CD4-positive, alpha-beta T cell (primary cell): ENCODE results near the gene SORCS2. TPM values are rescaled to one million over a fixed set of nuclear protein-coding genes. Genes with fewer than 3 reads are reported as not detected.

Experiments used
- ATAC-seq: fragments of 200-7000 bp; cut with Tn5 transposase; one replicate; pipeline ENCODE4 v1.10.0; 2022; ENCODE audit warnings: mild to moderate bottlenecking; ENCODE audit not compliant: poor library complexity
- CTCF ChIA-PET: fragments of 350-600 bp; sonication (Branson Sonifier 250); formaldehyde crosslinking; loops from one replicate; lab custom pipeline; 2021; ENCODE audit warnings: antibody characterized with exemption, inconsistent platforms; lab: Charles Lee
- POLR2A ChIA-PET: fragments of 350-600 bp; sonication (Branson Sonifier 250); formaldehyde crosslinking; loops from one replicate; lab custom pipeline; 2021; ENCODE audit warnings: antibody characterized with exemption, inconsistent platforms; lab: Charles Lee
- DNase-seq, 14 experiments: peaks; one replicate each; pipeline ENCODE4 v3.0.0-alpha.2; 2013 to 2020; ENCODE audit warnings: mixed read lengths in 2 of 14
- H3K27ac ChIP-seq, 2 donors: one replicate each; pipeline versions ENCODE4 v1.5.1 to v1.7.0; 2013; ENCODE audit warnings: low read length in 2 of 2, low read depth in 1 of 2, mild to moderate bottlenecking in 1 of 2
- H3K27me3 ChIP-seq, 2 experiments: 1 replicate in 1 of 2; 2 replicates in 1 of 2; pipeline versions ENCODE4 v1.6.1 to v1.7.0; 2013; ENCODE audit warnings: low read length in 2 of 2, control low read depth in 1 of 2, mild to moderate bottlenecking in 1 of 2, moderate library complexity in 1 of 2; ENCODE audit not compliant: insufficient read depth in 2 of 2, control insufficient read depth in 1 of 2
- H3K36me3 ChIP-seq: one replicate; pipeline ENCODE4 v1.6.1; 2013; ENCODE audit warnings: low read length, control low read depth; ENCODE audit not compliant: insufficient read depth
- H3K4me1 ChIP-seq: one replicate; pipeline ENCODE4 v1.6.1; 2013; ENCODE audit warnings: low read length, control low read depth; ENCODE audit not compliant: insufficient read depth
- H3K4me3 ChIP-seq: one replicate; pipeline ENCODE4 v1.5.1; 2013; ENCODE audit warnings: mild to moderate bottlenecking, low read length, moderate library complexity
- H3K9me3 ChIP-seq, 2 experiments: 1 replicate in 1 of 2; 2 replicates in 1 of 2; pipeline versions ENCODE4 v1.6.1 to v1.7.0; 2013; ENCODE audit warnings: low read length in 2 of 2, mild to moderate bottlenecking in 2 of 2, control low read depth in 1 of 2, moderate library complexity in 1 of 2; ENCODE audit not compliant: control insufficient read depth in 1 of 2, insufficient read depth in 1 of 2
- H3K27ac Mint-ChIP-seq: one replicate; pipeline ENCODE4 v1.8.0; 2020; ENCODE audit warnings: mixed read lengths
- H3K27me3 Mint-ChIP-seq: one replicate; pipeline ENCODE4 v1.8.0; 2021; ENCODE audit warnings: mixed read lengths
- H3K36me3 Mint-ChIP-seq: one replicate; pipeline ENCODE4 v1.8.0; 2021; ENCODE audit warnings: low read depth, mixed read lengths
- H3K4me1 Mint-ChIP-seq: one replicate; pipeline ENCODE4 v1.8.0; 2021; ENCODE audit warnings: low read depth, mixed read lengths
- H3K4me3 Mint-ChIP-seq: one replicate; pipeline ENCODE4 v1.8.0; 2020; ENCODE audit warnings: mild to moderate bottlenecking, mixed read lengths
- H3K9me3 Mint-ChIP-seq: one replicate; pipeline ENCODE4 v1.8.0; 2020; ENCODE audit warnings: mixed read lengths
- intact Hi-C, 2 experiments: fragments of 100-400 bp; cut with DNase I in 1 of 2; cut with micrococcal nuclease in 1 of 2; formaldehyde crosslinking; loops; one replicate each; pipeline versions ENCODE4 v1.15.1 to v1.9.0; 2023 to 2025; cut with DNase I, micrococcal nuclease
- total RNA-seq, 174 experiments: library from RNA in 2 of 174; stranded (reverse) in 2 of 174; gene quantifications; one replicate each; pipeline ENCODE4 v1.2.3 and lab custom pipeline; 2021 to 2026
- TF ChIP-seq, protein P1 (sequence below): fragments of 200-600 bp; IDR thresholded peaks from one replicate; pipeline ENCODE4 v1.8.0; 2022; ENCODE audit warnings: antibody characterized with exemption, mild to moderate bottlenecking

SORCS2 gene
- total RNA-seq, 2 experiments from 2014 or later: not detected

- CTCF ChIA-PET: no interaction called here
- ATAC-seq (no peak), DNase-seq (no peak)
- Mint-ChIP-seq H3K4me1 (no peaks in the 10 kb centered on the region), H3K9me3 (no peaks in the 10 kb centered on the region), H3K4me3 (no peak overlapping the region), H3K36me3 (no peaks in the 10 kb centered on the region), H3K27ac (no peak overlapping the region), H3K27me3 (no peaks in the 10 kb centered on the region)
- TF ChIP-seq, protein P1, sequence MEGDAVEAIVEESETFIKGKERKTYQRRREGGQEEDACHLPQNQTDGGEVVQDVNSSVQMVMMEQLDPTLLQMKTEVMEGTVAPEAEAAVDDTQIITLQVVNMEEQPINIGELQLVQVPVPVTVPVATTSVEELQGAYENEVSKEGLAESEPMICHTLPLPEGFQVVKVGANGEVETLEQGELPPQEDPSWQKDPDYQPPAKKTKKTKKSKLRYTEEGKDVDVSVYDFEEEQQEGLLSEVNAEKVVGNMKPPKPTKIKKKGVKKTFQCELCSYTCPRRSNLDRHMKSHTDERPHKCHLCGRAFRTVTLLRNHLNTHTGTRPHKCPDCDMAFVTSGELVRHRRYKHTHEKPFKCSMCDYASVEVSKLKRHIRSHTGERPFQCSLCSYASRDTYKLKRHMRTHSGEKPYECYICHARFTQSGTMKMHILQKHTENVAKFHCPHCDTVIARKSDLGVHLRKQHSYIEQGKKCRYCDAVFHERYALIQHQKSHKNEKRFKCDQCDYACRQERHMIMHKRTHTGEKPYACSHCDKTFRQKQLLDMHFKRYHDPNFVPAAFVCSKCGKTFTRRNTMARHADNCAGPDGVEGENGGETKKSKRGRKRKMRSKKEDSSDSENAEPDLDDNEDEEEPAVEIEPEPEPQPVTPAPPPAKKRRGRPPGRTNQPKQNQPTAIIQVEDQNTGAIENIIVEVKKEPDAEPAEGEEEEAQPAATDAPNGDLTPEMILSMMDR: no peak
- Histone ChIP-seq H3K9me3 (peaks cover 0 to 8% of the 10 kb centered on the region in 2 experiments), H3K27me3 (peaks cover 0 to 2% of the 10 kb centered on the region in 2 experiments), H3K27ac (no peak overlapping the region), H3K36me3 (no peaks in the 10 kb centered on the region), H3K4me1 (no peaks in the 10 kb centered on the region), H3K4me3 (no peak overlapping the region)
- intact Hi-C loops: no loop called here
- POLR2A ChIA-PET: no interaction called here
Measured at GRCh38 chr4:7565483-7565882, 373.1 kb downstream of the SORCS2 start.

GRCh38 chr4:7569810-7570783 is 377.8 kb downstream of the SORCS2 start:
- DNase-seq (no peak), ATAC-seq (no peak)
- no peak overlapping the region for H3K4me3 ChIP-seq
- CTCF ChIA-PET: no interaction called here
- H3K27me3 ChIP-seq: peaks cover 0 to 2% of the 10 kb centered on the region in 2 experiments
- POLR2A ChIA-PET: no interaction called here
- H3K27ac ChIP-seq: no peak overlapping the region
- Mint-ChIP-seq H3K9me3 (no peaks in the 10 kb centered on the region), H3K27me3 (peaks cover 6% of the 10 kb centered on the region), H3K4me1 (no peaks in the 10 kb centered on the region), H3K27ac (no peak overlapping the region), H3K4me3 (no peak overlapping the region), H3K36me3 (no peaks in the 10 kb centered on the region)
- no peaks in the 10 kb centered on the region for H3K36me3 ChIP-seq
- TF ChIP-seq, protein P1: no peak
- no peaks in the 10 kb centered on the region for H3K4me1 ChIP-seq
- peaks cover 0 to 27% of the 10 kb centered on the region in 2 experiments for H3K9me3 ChIP-seq
- intact Hi-C loops: no loop called here

- no peak overlapping the region for H3K27ac Mint-ChIP-seq
- H3K9me3 ChIP-seq: peaks cover 5 to 29% of the 10 kb centered on the region in 2 experiments
- H3K27me3 Mint-ChIP-seq: peaks cover 6% of the 10 kb centered on the region
- no peak overlapping the region for H3K4me3 ChIP-seq
- H3K4me1 ChIP-seq: no peaks in the 10 kb centered on the region
- TF ChIP-seq, protein P1: no peak
- no peaks in the 10 kb centered on the region for H3K36me3 ChIP-seq
- H3K27ac ChIP-seq: no peak overlapping the region
- H3K27me3 ChIP-seq: peaks cover 0 to 2% of the 10 kb centered on the region in 2 experiments
- ChIA-PET CTCF (no interaction called here), POLR2A (no interaction called here)
- no peak overlapping the region for H3K4me3 Mint-ChIP-seq
- intact Hi-C loops: no loop called here
- H3K36me3 Mint-ChIP-seq: no peaks in the 10 kb centered on the region
- no peak for ATAC-seq
- peaks cover 4% of the 10 kb centered on the region for H3K9me3 Mint-ChIP-seq
- H3K4me1 Mint-ChIP-seq: no peaks in the 10 kb centered on the region
- DNase-seq: no peak
Measured at GRCh38 chr4:7571001-7571400, 378.7 kb downstream of the SORCS2 start.
